Smooth muscle cell (in vitro differentiated cells): ENCODE results near the gene ASPHD1. TPM values are rescaled to one million over a fixed set of nuclear protein-coding genes. Genes with fewer than 3 reads are reported as not detected.

ENCODE experiments used
- DNase-seq: peaks from one replicate; lab custom pipeline; 2025; ENCODE audit not compliant: unreplicated experiment; lab: John Stamatoyannopoulos, UW
- H2AFZ ChIP-seq: fragments of 200-600 bp; sonication (generic); 2 replicates; pipeline ENCODE4 v1.6.0; 2016; ENCODE audit warnings: antibody characterized with exemption, low read depth, mild to moderate bottlenecking
- H3F3A ChIP-seq: fragments of 200-600 bp; sonication (generic); 2 replicates; pipeline ENCODE4 v1.6.0; 2017; ENCODE audit warnings: antibody characterized with exemption, low read depth
- H3K27ac ChIP-seq: fragments of 200-600 bp; sonication (generic); 2 replicates; pipeline ENCODE4 v1.5.1; 2016; ENCODE audit warnings: low read depth, mild to moderate bottlenecking
- H3K27me3 ChIP-seq: fragments of 200-600 bp; sonication (generic); 2 replicates; pipeline ENCODE4 v1.6.1; 2016; ENCODE audit warnings: low read depth, mild to moderate bottlenecking
- H3K36me3 ChIP-seq: fragments of 200-600 bp; sonication (generic); 2 replicates; pipeline ENCODE4 v1.5.1; 2016; ENCODE audit warnings: low read depth
- H3K4me1 ChIP-seq: fragments of 200-600 bp; sonication (generic); 2 replicates; pipeline ENCODE4 v1.5.1; 2016; ENCODE audit warnings: low read depth
- H3K4me2 ChIP-seq: fragments of 200-600 bp; sonication (generic); 2 replicates; pipeline ENCODE4 v1.6.0; 2016; ENCODE audit warnings: mild to moderate bottlenecking
- H3K4me3 ChIP-seq: fragments of 200-600 bp; sonication (generic); 2 replicates; pipeline ENCODE4 v1.5.1; 2016; ENCODE audit warnings: mild to moderate bottlenecking
- H3K79me2 ChIP-seq: fragments of 200-600 bp; sonication (generic); 2 replicates; pipeline ENCODE4 v1.6.0; 2016; ENCODE audit warnings: low read depth, mild to moderate bottlenecking
- H3K9ac ChIP-seq: fragments of 200-600 bp; sonication (generic); 2 replicates; pipeline ENCODE4 v1.6.0; 2016; ENCODE audit warnings: low read depth
- H3K9me3 ChIP-seq: fragments of 200-600 bp; sonication (generic); replicated peaks from 2 replicates; pipeline ENCODE4 v1.5.1; 2016; ENCODE audit warnings: low read depth
- H4K20me1 ChIP-seq: fragments of 200-600 bp; sonication (generic); 2 replicates; pipeline ENCODE4 v1.6.0; 2016; ENCODE audit warnings: low read depth
- CTCF ChIP-seq: fragments of 200-600 bp; sonication (generic); IDR thresholded peaks from 2 replicates; pipeline ENCODE4 v1.5.1; 2017; ENCODE audit warnings: borderline replicate concordance, mild to moderate bottlenecking, antibody characterized with exemption; ENCODE audit not compliant: insufficient read depth, poor library complexity, severe bottlenecking
- WGBS: methylation state at CpG from one replicate; pipeline ENCODE4 v1.1.7; 2016; ENCODE audit warnings: low lambda C conversion rate; 5-methylcytosine and 5-hydroxymethylcytosine counted together
- polyA plus RNA-seq: library from polyadenylated mRNA; unstranded; fragments of >200 nt; fragmentation: Nextera tagmentation; extraction: Ambion mirVana; gene quantifications from 2 replicates; pipeline ENCODE4 v1.2.1, GENCODE V29; 2016
- total RNA-seq: library from RNA; depleted of rRNA; stranded (reverse); fragments of >200 nt; gene quantifications from 2 replicates; pipeline ENCODE4 v1.2.3, GENCODE V29; 2014

Gene ASPHD1
- total and polyA plus RNA-seq, 2 experiments from 2014 or later = 4.1 to 28.8 TPM

DNA sequence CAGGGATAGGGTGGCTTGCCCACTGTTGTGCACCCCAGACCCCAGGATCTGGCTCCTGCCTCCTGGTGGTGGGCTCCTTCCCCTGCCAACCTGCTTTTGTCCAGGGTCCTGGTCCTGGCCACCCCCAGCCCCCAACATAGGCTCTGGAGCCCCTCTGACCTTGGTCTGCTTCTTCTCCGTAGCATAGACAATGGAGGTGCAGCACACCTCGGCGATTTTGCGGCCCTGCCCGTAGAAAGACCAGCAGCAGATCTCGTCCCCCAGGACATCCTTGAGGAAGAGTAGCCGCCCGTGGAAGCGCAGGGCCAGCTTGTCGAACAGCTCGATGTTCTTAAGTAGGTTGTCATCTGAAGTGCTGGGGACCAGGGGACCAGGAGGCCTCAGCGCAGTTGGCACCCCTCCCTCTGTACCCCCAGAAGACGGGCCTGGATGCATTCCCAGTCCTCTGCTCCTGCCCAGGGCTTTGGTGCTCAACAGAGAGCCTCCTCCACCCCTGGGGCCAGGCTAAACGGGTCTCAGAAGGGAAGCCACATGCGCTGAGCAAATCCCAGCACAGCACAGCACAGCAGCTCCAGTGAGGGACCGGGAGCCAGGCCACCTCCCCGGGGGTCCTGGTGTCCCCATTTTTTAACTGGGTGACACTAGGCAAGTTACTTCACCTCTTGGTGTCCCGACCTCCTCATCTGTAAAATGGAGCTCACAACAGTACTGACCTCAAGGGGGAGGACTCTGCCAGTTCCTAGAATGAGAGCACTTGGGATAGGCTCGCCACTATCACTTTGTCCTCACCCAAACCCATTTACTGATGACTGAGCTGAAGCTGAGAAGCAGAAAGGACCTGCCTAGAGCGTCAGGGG, 10.8 kb downstream of the ASPHD1 start:
- Histone ChIP-seq H3K4me1 (no peaks in the 10 kb centered on the region), H4K20me1 (no peaks in the 10 kb centered on the region), H3K9me3 (no peaks in the 10 kb centered on the region), H3K9ac (no peak overlapping the region), H2AFZ (no peak overlapping the region), H3K27ac (no peak overlapping the region), H3K79me2 (no peaks in the 10 kb centered on the region), H3K27me3 (no peaks in the 10 kb centered on the region), H3K36me3 (no peaks in the 10 kb centered on the region), H3K4me2 (no peak overlapping the region), H3K4me3 (no peak overlapping the region), H3F3A (no peaks in the 10 kb centered on the region)
- WGBS = 93% methylated on average over 20 of the region's 20 CpGs
- no peak for DNase-seq
- TF ChIP-seq CTCF = no peak

- H3K79me2 ChIP-seq = no peaks in the 10 kb centered on the region
- H3K4me1 ChIP-seq = no peaks in the 10 kb centered on the region
- no peaks in the 10 kb centered on the region for H4K20me1 ChIP-seq
- no peak overlapping the region for H3K9ac ChIP-seq
- no peak overlapping the region for H3K27ac ChIP-seq
- no peak for TF ChIP-seq CTCF
- WGBS = 90% methylated on average over 15 of the region's 15 CpGs
- H3K36me3 ChIP-seq = no peaks in the 10 kb centered on the region
- DNase-seq = no peak
- H3K27me3 ChIP-seq = no peaks in the 10 kb centered on the region
- H3F3A ChIP-seq = no peaks in the 10 kb centered on the region
- H3K4me3 ChIP-seq = no peak overlapping the region
- H3K9me3 ChIP-seq = no peaks in the 10 kb centered on the region
- no peak overlapping the region for H3K4me2 ChIP-seq
- H2AFZ ChIP-seq = no peak overlapping the region
These were observed 11.4 kb downstream of the ASPHD1 start for GRCh38 chr16:29911676-29912010.

DNA sequence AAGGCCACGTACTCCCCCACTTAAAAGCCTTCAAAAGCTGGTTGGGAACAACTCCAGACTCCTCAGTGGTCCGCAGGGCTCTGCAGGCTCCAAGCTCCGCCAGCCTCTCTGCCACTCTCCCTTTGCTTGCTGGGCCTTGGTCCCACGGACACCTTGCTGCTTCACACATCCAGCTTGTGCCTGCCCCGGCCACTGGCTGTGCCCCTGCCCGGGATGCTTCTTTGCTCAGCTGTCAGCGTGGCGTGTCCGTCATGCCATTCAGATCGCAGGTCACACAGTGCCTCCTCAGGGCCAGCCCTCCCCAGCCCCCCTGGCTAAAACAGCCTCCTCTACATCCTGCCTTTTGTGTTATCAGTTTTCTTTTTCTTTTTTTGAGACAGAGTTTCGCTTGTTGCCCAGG, 11.8 kb downstream of the ASPHD1 start:
- no peak for TF ChIP-seq CTCF
- DNase-seq = no peak
- Histone ChIP-seq H3K27me3 (no peaks in the 10 kb centered on the region), H4K20me1 (no peaks in the 10 kb centered on the region), H3K4me1 (no peaks in the 10 kb centered on the region), H3K79me2 (no peaks in the 10 kb centered on the region), H3K27ac (no peak overlapping the region), H3K4me3 (no peak overlapping the region), H3F3A (no peaks in the 10 kb centered on the region), H3K9me3 (no peaks in the 10 kb centered on the region), H2AFZ (no peak overlapping the region), H3K36me3 (no peaks in the 10 kb centered on the region), H3K4me2 (no peak overlapping the region), H3K9ac (no peak overlapping the region)
- WGBS = 90% methylated on average over 11 of the region's 11 CpGs

DNA sequence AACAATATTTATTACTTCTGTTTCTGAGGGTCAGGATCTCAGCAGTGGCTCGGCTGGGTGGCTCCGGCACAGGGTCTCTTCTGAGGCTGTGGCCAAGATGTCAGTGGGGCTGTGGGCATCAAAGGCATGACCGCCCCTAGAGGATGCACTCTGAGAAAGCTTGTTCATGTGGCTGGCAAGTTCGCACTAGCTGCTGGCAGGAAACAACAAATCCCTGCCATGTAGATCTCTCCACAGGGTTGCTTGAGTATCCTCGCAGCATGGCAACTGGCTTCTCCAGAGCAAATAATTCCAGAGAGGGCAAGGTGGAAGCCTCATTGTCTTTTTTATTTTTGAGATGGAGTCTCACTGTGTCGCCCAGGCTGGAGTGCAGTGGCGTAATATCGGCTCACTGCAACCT, 13.2 kb downstream of the ASPHD1 start:
- Histone ChIP-seq H3K79me2 (no peaks in the 10 kb centered on the region), H3K9me3 (no peaks in the 10 kb centered on the region), H3F3A (no peaks in the 10 kb centered on the region), H4K20me1 (no peaks in the 10 kb centered on the region), H3K27me3 (no peaks in the 10 kb centered on the region), H3K36me3 (no peaks in the 10 kb centered on the region), H3K9ac (no peak overlapping the region), H3K27ac (no peak overlapping the region), H2AFZ (no peak overlapping the region), H3K4me3 (no peak overlapping the region), H3K4me1 (no peaks in the 10 kb centered on the region), H3K4me2 (no peak overlapping the region)
- no peak for TF ChIP-seq CTCF
- WGBS = 97% methylated on average over 8 of the region's 8 CpGs
- no peak for DNase-seq
